Mucosa of descending colon (tissue), 3 donors: Measurements from ENCODE around the gene FAM78A. TPM values are rescaled to one million over a fixed set of nuclear protein-coding genes. Genes with fewer than 3 reads are reported as not detected.

Source experiments
- ATAC-seq: fragments of 200-7000 bp; cut with Tn5 transposase; one replicate; pipeline ENCODE4 v1.9.1; 2020; ENCODE audit warnings: mild to moderate bottlenecking, moderate library complexity
- DNase-seq, 3 donors: peaks; one replicate each; pipeline ENCODE4 v3.0.0-alpha.2; 2020
- H3K36me3 ChIP-seq: fragments of 200-600 bp; one replicate; pipeline ENCODE4 v1.8.0; 2021; ENCODE audit warnings: low read depth, mild to moderate bottlenecking
- H3K4me1 ChIP-seq: fragments of 200-600 bp; one replicate; pipeline ENCODE4 v1.8.0; 2021; ENCODE audit warnings: low read depth, mild to moderate bottlenecking
- H3K4me3 ChIP-seq: fragments of 200-600 bp; one replicate; pipeline ENCODE4 v1.8.0; 2021; ENCODE audit warnings: mild to moderate bottlenecking
- H3K9me3 ChIP-seq: fragments of 200-600 bp; one replicate; pipeline ENCODE4 v1.8.0; 2021; ENCODE audit warnings: mild to moderate bottlenecking
- CTCF ChIP-seq: fragments of 200-600 bp; IDR thresholded peaks from one replicate; pipeline ENCODE4 v1.8.0; 2022; ENCODE audit warnings: antibody characterized with exemption, mild to moderate bottlenecking
- intact Hi-C, 2 donors: fragments of 100-400 bp; cut with DNase I in 1 of 2; cut with micrococcal nuclease in 1 of 2; formaldehyde crosslinking; loops; one replicate each; pipeline versions ENCODE4 v1.11.0 to v1.11.1; 2022; cut with DNase I, micrococcal nuclease
- total RNA-seq, 3 donors: library from RNA; stranded (reverse); fragmentation: NEBNext Ultra II Directional in 2 of 3; extraction: Animal tissue kit (Norgen Biotek cat#: 25700) in 2 of 3; gene quantifications; one replicate each; pipeline versions ENCODE4 v1.2.1 to v1.2.4, GENCODE V29; 2021 to 2023
- donor health status: DM: no; HTN: no; CAD: no; lungs with moderate emphysema.
- donor health status: DM: no; HTN: no; CAD: no.
- donor health status: DM: no; HTN: yes; CAD: no.

FAM78A gene
- total RNA-seq, 3 donors from 2014 or later, result 1.4 to 3.9 (median 2.9) TPM

- Histone ChIP-seq H3K4me1 (no peaks in the 10 kb centered on the region), H3K36me3 (peaks cover 7% of the 10 kb centered on the region), H3K4me3 (no peak overlapping the region), H3K9me3 (no peaks in the 10 kb centered on the region)
- TF ChIP-seq CTCF, result no peak
- no peak for ATAC-seq
- peak in 1 of 3 donors; percentile 37 for DNase-seq
- intact Hi-C loops, result no loop called here
These were observed 49.0 kb downstream of the FAM78A start for GRCh38 chr9:131227112-131227958.

- ATAC-seq (no peak), DNase-seq (no peak)
- intact Hi-C loops, result no loop called here
- no peak for TF ChIP-seq CTCF
- Histone ChIP-seq H3K36me3 (no peaks in the 10 kb centered on the region), H3K4me3 (no peak overlapping the region), H3K9me3 (no peaks in the 10 kb centered on the region), H3K4me1 (no peaks in the 10 kb centered on the region)
These were observed 50.1 kb downstream of the FAM78A start for GRCh38 chr9:131226226-131226625.

- TF ChIP-seq CTCF, result no peak
- intact Hi-C loops, result no loop called here
- DNase-seq (no peak), ATAC-seq (no peak)
- Histone ChIP-seq H3K36me3 (no peaks in the 10 kb centered on the region), H3K9me3 (no peaks in the 10 kb centered on the region), H3K4me1 (no peaks in the 10 kb centered on the region), H3K4me3 (no peak overlapping the region)
These were observed 53.9 kb downstream of the FAM78A start for GRCh38 chr9:131222460-131222859.

- no peak for DNase-seq
- no peaks in the 10 kb centered on the region for H3K9me3 ChIP-seq
These were observed 55.8 kb downstream of the FAM78A start for GRCh38 chr9:131220485-131220884.

GRCh38 chr9:131218370-131218769, 57.9 kb downstream of the FAM78A start:
- no peak for TF ChIP-seq CTCF
- no peaks in the 10 kb centered on the region for H3K4me1 ChIP-seq

More at GRCh38 chr9:131220485-131220884, 55.8 kb downstream of the FAM78A start:
- Histone ChIP-seq H3K4me3 (no peak overlapping the region), H3K36me3 (no peaks in the 10 kb centered on the region), H3K4me1 (no peaks in the 10 kb centered on the region)
- intact Hi-C loops, result no loop called here
- ATAC-seq, result no peak
- TF ChIP-seq CTCF, result no peak

More at GRCh38 chr9:131218370-131218769, 57.9 kb downstream of the FAM78A start:
- DNase-seq, result no peak
- no peaks in the 10 kb centered on the region for H3K9me3 ChIP-seq
- intact Hi-C loops, result no loop called here
- H3K4me3 ChIP-seq, result no peak overlapping the region
- no peak for ATAC-seq
- H3K36me3 ChIP-seq, result no peaks in the 10 kb centered on the region
